ENCODE results near the gene RPTOR.

The RPTOR gene

DNA sequence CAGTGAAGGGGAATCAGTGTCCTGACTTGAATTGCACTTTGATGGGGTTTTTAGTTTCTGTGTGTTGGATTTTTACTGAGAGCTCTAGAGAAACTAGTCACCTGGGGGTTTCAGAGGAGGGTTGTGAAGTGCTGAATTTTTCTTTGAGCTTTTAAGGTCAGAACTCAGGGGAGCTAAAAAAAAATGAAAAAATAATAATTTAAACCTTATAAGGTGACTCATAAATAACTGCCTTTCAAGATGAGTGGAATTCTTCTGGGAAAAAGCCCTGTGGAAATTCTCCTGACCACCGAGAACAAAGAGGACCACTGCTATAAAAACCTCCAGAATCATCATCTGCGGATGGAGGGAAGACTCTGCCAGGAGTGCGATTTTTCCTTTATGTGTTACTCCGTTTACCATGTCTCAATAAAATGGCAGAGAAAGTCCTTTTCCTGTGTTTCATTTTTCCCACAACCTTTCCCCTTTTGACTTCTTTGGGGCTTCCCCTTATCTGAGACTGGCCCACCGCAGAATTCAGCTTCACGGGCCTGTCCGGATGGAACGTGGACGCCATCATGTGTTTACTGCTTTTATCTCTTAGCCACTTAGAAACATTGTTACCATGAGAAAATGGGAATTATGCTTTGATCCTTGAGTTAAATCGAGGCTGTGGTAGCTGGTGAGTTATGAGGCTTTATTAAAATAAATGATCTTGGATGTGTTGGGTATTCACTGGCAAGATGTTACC lies 39.7 kb downstream of the RPTOR start:
- no peak for TF ChIP-seq ZNF8 (CRISPR knock-in tag; IDR thresholded peaks at IDR 0.05)
- TF ChIP-seq ARNTL (CRISPR knock-in tag; IDR thresholded peaks at IDR 0.05; ENCODE audit: borderline replicate concordance, low read depth): no peak
- peak; percentile 22; the same call in 1 of the 2 replicates for TF ChIP-seq ISL1 (CRISPR knock-in tag; IDR thresholded peaks at IDR 0.05)
- TF ChIP-seq, protein P1, sequence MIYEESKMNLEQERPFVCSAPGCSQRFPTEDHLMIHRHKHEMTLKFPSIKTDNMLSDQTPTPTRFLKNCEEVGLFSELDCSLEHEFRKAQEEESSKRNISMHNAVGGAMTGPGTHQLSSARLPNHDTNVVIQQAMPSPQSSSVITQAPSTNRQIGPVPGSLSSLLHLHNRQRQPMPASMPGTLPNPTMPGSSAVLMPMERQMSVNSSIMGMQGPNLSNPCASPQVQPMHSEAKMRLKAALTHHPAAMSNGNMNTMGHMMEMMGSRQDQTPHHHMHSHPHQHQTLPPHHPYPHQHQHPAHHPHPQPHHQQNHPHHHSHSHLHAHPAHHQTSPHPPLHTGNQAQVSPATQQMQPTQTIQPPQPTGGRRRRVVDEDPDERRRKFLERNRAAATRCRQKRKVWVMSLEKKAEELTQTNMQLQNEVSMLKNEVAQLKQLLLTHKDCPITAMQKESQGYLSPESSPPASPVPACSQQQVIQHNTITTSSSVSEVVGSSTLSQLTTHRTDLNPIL (CRISPR knock-in tag; IDR thresholded peaks at IDR 0.05; ENCODE audit: low read depth): no peak
- ATAC-seq: peak; percentile 27

DNA sequence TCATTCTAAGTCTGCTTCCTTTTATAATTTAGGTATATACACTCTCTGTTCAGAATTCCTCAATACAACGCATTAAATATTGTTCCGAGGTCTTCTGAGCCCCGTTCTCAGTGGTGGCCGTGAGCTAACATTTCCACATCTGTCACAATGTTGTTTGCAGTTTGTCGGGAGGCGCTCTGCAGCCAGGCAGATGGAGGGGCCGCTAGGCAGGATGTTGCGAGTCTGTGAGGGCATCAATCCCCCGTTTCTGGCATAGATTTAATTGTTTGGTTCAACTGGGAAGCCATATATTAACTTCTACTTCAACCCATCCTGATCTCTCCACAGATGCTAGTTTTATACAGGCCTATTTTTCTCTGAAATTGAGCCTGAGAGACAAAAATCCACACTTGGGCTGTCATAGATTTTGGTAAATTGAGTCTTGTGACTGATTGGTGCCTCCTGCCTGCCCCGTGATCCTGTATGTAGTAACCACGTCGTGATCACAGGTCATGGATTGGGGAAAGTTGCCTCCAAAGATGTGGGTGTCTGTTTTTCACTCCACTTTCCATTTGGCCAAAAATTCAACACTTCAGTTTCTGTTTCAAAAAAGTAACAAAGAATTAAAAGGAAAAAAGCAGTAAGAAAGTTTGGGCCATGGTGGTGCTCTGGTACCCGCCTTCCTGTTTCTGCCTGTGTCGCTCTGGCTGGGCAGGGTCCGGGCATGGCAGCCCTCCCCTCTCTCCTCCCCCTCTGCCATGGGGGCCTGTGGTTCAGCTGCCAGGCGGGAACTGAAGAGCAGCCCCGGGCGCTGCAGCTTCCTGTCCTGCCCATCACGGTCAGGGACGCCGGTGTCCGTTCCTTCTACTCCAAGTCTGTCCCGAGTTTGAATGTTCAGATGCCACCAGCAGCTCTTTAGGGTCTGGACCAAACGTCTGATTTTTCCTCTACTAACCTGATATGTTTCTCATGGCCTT lies 41.5 kb downstream of the RPTOR start:
- no peak; the same call in 2 of the 3 replicates for ATAC-seq
- TF ChIP-seq, protein P2, sequence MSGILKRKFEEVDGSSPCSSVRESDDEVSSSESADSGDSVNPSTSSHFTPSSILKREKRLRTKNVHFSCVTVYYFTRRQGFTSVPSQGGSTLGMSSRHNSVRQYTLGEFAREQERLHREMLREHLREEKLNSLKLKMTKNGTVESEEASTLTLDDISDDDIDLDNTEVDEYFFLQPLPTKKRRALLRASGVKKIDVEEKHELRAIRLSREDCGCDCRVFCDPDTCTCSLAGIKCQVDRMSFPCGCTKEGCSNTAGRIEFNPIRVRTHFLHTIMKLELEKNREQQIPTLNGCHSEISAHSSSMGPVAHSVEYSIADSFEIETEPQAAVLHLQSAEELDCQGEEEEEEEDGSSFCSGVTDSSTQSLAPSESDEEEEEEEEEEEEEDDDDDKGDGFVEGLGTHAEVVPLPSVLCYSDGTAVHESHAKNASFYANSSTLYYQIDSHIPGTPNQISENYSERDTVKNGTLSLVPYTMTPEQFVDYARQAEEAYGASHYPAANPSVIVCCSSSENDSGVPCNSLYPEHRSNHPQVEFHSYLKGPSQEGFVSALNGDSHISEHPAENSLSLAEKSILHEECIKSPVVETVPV (CRISPR knock-in tag; IDR thresholded peaks at IDR 0.05): no peak
- TF ChIP-seq ISL1 (CRISPR knock-in tag; IDR thresholded peaks at IDR 0.05): no peak
- TF ChIP-seq OSR1 (CRISPR knock-in tag; IDR thresholded peaks at IDR 0.05): no peak
- no peak for TF ChIP-seq ZNF8 (CRISPR knock-in tag; IDR thresholded peaks at IDR 0.05)
- TF ChIP-seq ARNTL (CRISPR knock-in tag; IDR thresholded peaks at IDR 0.05; ENCODE audit: borderline replicate concordance, low read depth): no peak
- no peak for TF ChIP-seq PPARA (CRISPR knock-in tag; IDR thresholded peaks at IDR 0.05; ENCODE audit: borderline replicate concordance)
- no peak for TF ChIP-seq RARB (CRISPR knock-in tag; IDR thresholded peaks at IDR 0.05)
- TF ChIP-seq ZNF70 (CRISPR knock-in tag; IDR thresholded peaks at IDR 0.05): no peak

DNA sequence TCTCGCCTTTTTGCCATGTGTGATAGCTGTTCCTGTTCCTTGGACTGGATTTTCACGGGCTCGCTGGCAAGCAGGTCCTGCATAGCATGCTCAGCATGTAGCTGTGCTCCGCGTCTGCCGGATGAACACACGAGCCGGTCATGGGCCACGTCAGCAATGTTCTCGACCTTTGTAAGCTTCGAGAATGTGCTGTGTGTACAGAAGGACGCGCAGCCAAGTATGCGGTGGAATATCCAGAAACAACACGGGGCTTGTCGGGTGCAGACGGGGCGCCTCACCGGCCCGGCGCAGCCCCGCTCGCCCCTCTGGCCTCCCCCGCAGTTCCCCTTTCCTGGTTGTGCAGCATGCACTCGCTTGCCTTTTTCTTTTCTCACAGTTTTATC lies 42.2 kb downstream of the RPTOR start:
- no peak for ATAC-seq
- no peak for TF ChIP-seq GLIS3 (CRISPR knock-in tag; IDR thresholded peaks at IDR 0.05)

- TF ChIP-seq PATZ1 (CRISPR knock-in tag; IDR thresholded peaks at IDR 0.05; ENCODE audit: borderline replicate concordance) (no peak), GLIS3 (CRISPR knock-in tag; IDR thresholded peaks at IDR 0.05) (no peak), OSR1 (CRISPR knock-in tag; IDR thresholded peaks at IDR 0.05) (no peak), ZNF70 (CRISPR knock-in tag; IDR thresholded peaks at IDR 0.05) (no peak), CSDC2 (CRISPR knock-in tag; IDR thresholded peaks at IDR 0.05) (no peak), PPARA (CRISPR knock-in tag; IDR thresholded peaks at IDR 0.05; ENCODE audit: borderline replicate concordance) (no peak), TCF4 (CRISPR knock-in tag; IDR thresholded peaks at IDR 0.05; ENCODE audit: borderline replicate concordance) (no peak), ZNF565 (CRISPR knock-in tag; conservative IDR thresholded peaks at IDR 0.05; ENCODE audit: low read depth) (no peak), BACH2 (CRISPR knock-in tag; IDR thresholded peaks at IDR 0.05; ENCODE audit: borderline replicate concordance) (no peak), TOX (CRISPR knock-in tag; IDR thresholded peaks at IDR 0.05; ENCODE audit: borderline replicate concordance) (no peak)
- TF ChIP-seq, protein P3, sequence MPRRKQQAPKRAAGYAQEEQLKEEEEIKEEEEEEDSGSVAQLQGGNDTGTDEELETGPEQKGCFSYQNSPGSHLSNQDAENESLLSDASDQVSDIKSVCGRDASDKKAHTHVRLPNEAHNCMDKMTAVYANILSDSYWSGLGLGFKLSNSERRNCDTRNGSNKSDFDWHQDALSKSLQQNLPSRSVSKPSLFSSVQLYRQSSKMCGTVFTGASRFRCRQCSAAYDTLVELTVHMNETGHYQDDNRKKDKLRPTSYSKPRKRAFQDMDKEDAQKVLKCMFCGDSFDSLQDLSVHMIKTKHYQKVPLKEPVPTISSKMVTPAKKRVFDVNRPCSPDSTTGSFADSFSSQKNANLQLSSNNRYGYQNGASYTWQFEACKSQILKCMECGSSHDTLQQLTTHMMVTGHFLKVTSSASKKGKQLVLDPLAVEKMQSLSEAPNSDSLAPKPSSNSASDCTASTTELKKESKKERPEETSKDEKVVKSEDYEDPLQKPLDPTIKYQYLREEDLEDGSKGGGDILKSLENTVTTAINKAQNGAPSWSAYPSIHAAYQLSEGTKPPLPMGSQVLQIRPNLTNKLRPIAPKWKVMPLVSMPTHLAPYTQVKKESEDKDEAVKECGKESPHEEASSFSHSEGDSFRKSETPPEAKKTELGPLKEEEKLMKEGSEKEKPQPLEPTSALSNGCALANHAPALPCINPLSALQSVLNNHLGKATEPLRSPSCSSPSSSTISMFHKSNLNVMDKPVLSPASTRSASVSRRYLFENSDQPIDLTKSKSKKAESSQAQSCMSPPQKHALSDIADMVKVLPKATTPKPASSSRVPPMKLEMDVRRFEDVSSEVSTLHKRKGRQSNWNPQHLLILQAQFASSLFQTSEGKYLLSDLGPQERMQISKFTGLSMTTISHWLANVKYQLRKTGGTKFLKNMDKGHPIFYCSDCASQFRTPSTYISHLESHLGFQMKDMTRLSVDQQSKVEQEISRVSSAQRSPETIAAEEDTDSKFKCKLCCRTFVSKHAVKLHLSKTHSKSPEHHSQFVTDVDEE (CRISPR knock-in tag; IDR thresholded peaks at IDR 0.05): no peak
- no peak for ATAC-seq
Measured at GRCh38 chr17:80588702-80589383, 44.2 kb downstream of the RPTOR start.

Measured in SK-N-SH treated with all-trans-retinoic acid at 6 μM for 48 hours (cell line).